Caco-2 (cell line): ENCODE data around the gene VAMP2. TPM values are rescaled to one million over a fixed set of nuclear protein-coding genes. Genes with fewer than 3 reads are reported as not detected.

ENCODE experiments used
- BruUV-seq: library from RNA; stranded (reverse); fragments of 400-500 nt; replicated peaks from 2 replicates; lab custom pipeline; 2021; lab: Mats Ljungman, UMichigan
- CTCF ChIA-PET: fragments of 300-600 bp; sonication (Branson Sonifier 250); formaldehyde crosslinking; loops from one replicate; lab custom pipeline; 2022; ENCODE audit warnings: antibody characterized with exemption; lab: Charles Lee
- POLR2A ChIA-PET: fragments of 300-600 bp; sonication (Branson Sonifier 250); formaldehyde crosslinking; loops from one replicate; lab custom pipeline; 2022; ENCODE audit warnings: antibody characterized with exemption; lab: Charles Lee
- DNase-seq, 2 experiments: peaks; one replicate each; pipeline versions ENCODE4 v3.0.0 to v3.0.0-alpha.2; 2020 to 2022
- H3K27me3 ChIP-seq: replicated peaks from 2 replicates; pipeline ENCODE4 v1.6.0; 2011; ENCODE audit warnings: low read length; ENCODE audit not compliant: control insufficient read depth, insufficient read depth
- H3K36me3 ChIP-seq: 2 replicates; pipeline ENCODE4 v1.5.1; 2011; ENCODE audit warnings: low read length; ENCODE audit not compliant: control insufficient read depth, insufficient read depth
- H3K4me1 ChIP-seq: fragments of 250-450 bp; sonication (Bioruptor Pico); 2 replicates; pipeline ENCODE4 v1.5.1; 2020; ENCODE audit warnings: mild to moderate bottlenecking
- H3K4me3 ChIP-seq: 2 replicates; pipeline ENCODE4 v1.5.1; 2011; ENCODE audit warnings: low read depth, mild to moderate bottlenecking, control low read depth, low read length
- H3K9me3 ChIP-seq: fragments of 250-450 bp; sonication (Bioruptor Pico); 2 replicates; pipeline ENCODE4 v1.5.1; 2020; ENCODE audit warnings: mild to moderate bottlenecking, moderate library complexity
- H3K27ac Mint-ChIP-seq: one replicate; pipeline ENCODE4 v1.8.0; 2022; ENCODE audit warnings: mixed read lengths; ENCODE audit not compliant: unreplicated experiment
- H3K27me3 Mint-ChIP-seq: one replicate; pipeline ENCODE4 v1.8.0; 2022; ENCODE audit warnings: mixed read lengths; ENCODE audit not compliant: insufficient read depth, unreplicated experiment
- H3K36me3 Mint-ChIP-seq: one replicate; pipeline ENCODE4 v1.8.0; 2022; ENCODE audit warnings: mild to moderate bottlenecking, mixed read lengths; ENCODE audit not compliant: insufficient read depth, unreplicated experiment
- H3K4me1 Mint-ChIP-seq: one replicate; pipeline ENCODE4 v1.8.0; 2022; ENCODE audit warnings: low read depth, mixed read lengths; ENCODE audit not compliant: unreplicated experiment
- H3K4me3 Mint-ChIP-seq: one replicate; pipeline ENCODE4 v1.8.0; 2022; ENCODE audit warnings: mild to moderate bottlenecking, moderate library complexity, mixed read lengths; ENCODE audit not compliant: unreplicated experiment
- H3K9me3 Mint-ChIP-seq: one replicate; pipeline ENCODE4 v1.8.0; 2022; ENCODE audit warnings: mixed read lengths; ENCODE audit not compliant: unreplicated experiment
- CTCF ChIP-seq, 2 experiments: fragments of 200-600 bp in 1 of 2; IDR thresholded peaks; 1 replicate in 1 of 2; 2 replicates in 1 of 2; pipeline versions ENCODE4 v1.5.1 to v1.8.0; 2011 to 2022; ENCODE audit warnings: antibody characterized with exemption in 1 of 2, control low read depth in 1 of 2, inconsistent platforms in 1 of 2, low read depth in 1 of 2, low read length in 1 of 2, mild to moderate bottlenecking in 1 of 2, moderate library complexity in 1 of 2; ENCODE audit not compliant: insufficient read depth in 1 of 2, severe bottlenecking in 1 of 2, unreplicated experiment in 1 of 2
- intact Hi-C: fragments of 100-400 bp; cut with micrococcal nuclease; formaldehyde crosslinking; loops from one replicate; pipeline ENCODE4 v1.10.0; 2022; ENCODE audit not compliant: unreplicated experiment
- total RNA-seq: library from RNA; stranded (reverse); gene quantifications from 2 replicates; pipeline ENCODE4 v1.2.3, GENCODE V29; 2022

VAMP2 gene
- total RNA-seq, 1 experiment from 2014 or later = 10.5 TPM

GRCh38 chr17:8120520-8121406, 42.0 kb downstream of the VAMP2 start:
- ChIA-PET POLR2A (no interaction called here), CTCF (interaction anchor here (1.8 kb wide), 2 partner anchors 46 to 51 kb away, joined by 5 to 8 read pairs; no protein-coding TSS in a partner anchor)
- intact Hi-C loops = no loop called here
- TF ChIP-seq CTCF (IDR thresholded peaks at IDR 0.05; ENCODE audit: insufficient read depth in 1 of 2, low read depth in 1 of 2, low read length in 1 of 2, severe bottlenecking in 1 of 2, unreplicated experiment in 1 of 2) = no peak
- peaks cover 52% of the 10 kb centered on the region for H3K36me3 Mint-ChIP-seq
- peak overlapping the region; percentile 87 for H3K4me3 Mint-ChIP-seq
- no peaks in the 10 kb centered on the region for H3K36me3 ChIP-seq
- no peaks in the 10 kb centered on the region; the same call in 1 of the 2 replicates for H3K27me3 ChIP-seq
- DNase-seq = peak; percentile 73 to 82
- H3K9me3 ChIP-seq = no peaks in the 10 kb centered on the region
- peaks cover 2% of the 10 kb centered on the region for H3K27me3 Mint-ChIP-seq
- H3K27ac Mint-ChIP-seq = peak overlapping the region; percentile 92
- no peaks in the 10 kb centered on the region for H3K9me3 Mint-ChIP-seq
- no peaks in the 10 kb centered on the region; the same call in 1 of the 2 replicates for H3K4me1 ChIP-seq
- H3K4me1 Mint-ChIP-seq = peaks cover 27% of the 10 kb centered on the region
- no TSS peak for BruUV-seq
- H3K4me3 ChIP-seq = peak overlapping the region; percentile 37

GRCh38 chr17:8119581-8120519, 42.9 kb downstream of the VAMP2 start:
- Mint-ChIP-seq H3K4me1 (peaks cover 23% of the 10 kb centered on the region), H3K9me3 (no peaks in the 10 kb centered on the region), H3K36me3 (peaks cover 43% of the 10 kb centered on the region), H3K4me3 (peak overlapping the region; percentile 87), H3K27me3 (peaks cover 3% of the 10 kb centered on the region), H3K27ac (peak overlapping the region; percentile 92)
- POLR2A ChIA-PET = interaction anchor here (1.2 to 1.7 kb wide), 2 partner anchors 53 to 63 kb away, joined by 3 to 8 read pairs; no protein-coding TSS in a partner anchor
- TF ChIP-seq CTCF (IDR thresholded peaks at IDR 0.05; ENCODE audit: insufficient read depth in 1 of 2, low read depth in 1 of 2, low read length in 1 of 2, severe bottlenecking in 1 of 2, unreplicated experiment in 1 of 2) = no peak
- H3K4me1 ChIP-seq = no peaks in the 10 kb centered on the region; the same call in 1 of the 2 replicates
- CTCF ChIA-PET = interaction anchor here (0.9 to 1.9 kb wide), 4 partner anchors 37 to 59 kb away, joined by 4 to 12 read pairs (median 6); no protein-coding TSS in a partner anchor
- H3K27me3 ChIP-seq = no peaks in the 10 kb centered on the region; the same call in 1 of the 2 replicates
- peak overlapping the region; percentile 63 for H3K4me3 ChIP-seq
- intact Hi-C loops = loop anchor here (2.0 to 5.0 kb wide), 3 partner anchors 38 to 67 kb away; no protein-coding TSS in a partner anchor
- H3K9me3 ChIP-seq = no peaks in the 10 kb centered on the region
- DNase-seq = peak; percentile 82 to 85
- no TSS peak for BruUV-seq
- no peaks in the 10 kb centered on the region for H3K36me3 ChIP-seq
